Transverse colon (tissue), 4 donors: Measurements from ENCODE around the gene DMD. TPM values are rescaled to one million over a fixed set of nuclear protein-coding genes. Genes with fewer than 3 reads are reported as not detected.

ENCODE experiments used
- DNase-seq: peaks from one replicate; pipeline ENCODE4 v3.0.0-alpha.2; 2019
- H3K27ac ChIP-seq, 4 donors: fragments of 200-600 bp; sonication (generic); 2 replicates each; pipeline ENCODE4 v1.5.1; 2016 to 2018; ENCODE audit warnings: inconsistent platforms in 4 of 4
- H3K27me3 ChIP-seq: fragments of 200-600 bp; sonication (generic); 2 replicates; pipeline ENCODE4 v1.5.1; 2017; ENCODE audit warnings: inconsistent platforms
- H3K36me3 ChIP-seq, 4 donors: fragments of 200-600 bp; sonication (generic); 2 replicates each; pipeline ENCODE4 v1.5.1; 2017 to 2019; ENCODE audit warnings: inconsistent platforms in 4 of 4
- H3K4me1 ChIP-seq, 4 donors: fragments of 200-600 bp; sonication (generic); 2 replicates each; pipeline ENCODE4 v1.5.1; 2017 to 2020; ENCODE audit warnings: inconsistent platforms in 4 of 4
- H3K4me3 ChIP-seq, 4 donors: fragments of 200-600 bp; sonication (generic); 1 replicate in 1 of 4; 2 replicates in 3 of 4; pipeline versions ENCODE4 v1.5.1 to v1.6.1; 2017 to 2019; ENCODE audit warnings: inconsistent platforms in 4 of 4
- H3K9me3 ChIP-seq, 2 donors: fragments of 200-600 bp; sonication (generic); 2 replicates each; pipeline ENCODE4 v1.5.1; 2017 to 2019; ENCODE audit warnings: inconsistent platforms in 2 of 2
- CTCF ChIP-seq, 5 experiments: fragments of 200-600 bp in 3 of 5; fragments of 450-650 bp in 2 of 5; sonication (generic) in 3 of 5; IDR thresholded peaks; 1 replicate in 2 of 5; 2 replicates in 3 of 5; pipeline ENCODE4 v1.5.1; 2016 to 2017; ENCODE audit warnings: antibody characterized with exemption in 5 of 5, inconsistent platforms in 3 of 5, mild to moderate bottlenecking in 2 of 5, moderate library complexity in 1 of 5
- EP300 ChIP-seq: sonication (generic); formaldehyde crosslinking; IDR thresholded peaks from one replicate; pipeline ENCODE4 v1.6.1; 2017; ENCODE audit warnings: antibody characterized with exemption, low read depth
- POLR2A ChIP-seq: fragments of 450-650 bp; IDR thresholded peaks from one replicate; pipeline ENCODE4 v1.6.1; 2016; ENCODE audit warnings: antibody characterized with exemption, mild to moderate bottlenecking, moderate library complexity
- POLR2AphosphoS5 ChIP-seq, 3 donors: sonication (generic); formaldehyde crosslinking; IDR thresholded peaks; one replicate each; pipeline ENCODE4 v1.6.1; 2016; ENCODE audit warnings: antibody characterized with exemption in 3 of 3
- WGBS, 2 donors: methylation state at CpG; one replicate each; pipeline ENCODE4 v1.1.5; 2018; ENCODE audit warnings: low coverage in 1 of 2; 5-methylcytosine and 5-hydroxymethylcytosine counted together
- in situ Hi-C, 4 donors: fragments of 200-750 bp; cut with MboI; loops; one replicate each; pipeline versions ENCODE4 v1.15.0 to v1.15.1; 2017; ENCODE audit warnings: low sequenced_read_pairs in 3 of 4, low pct_ligation_motif_present in 1 of 4, low pct_unique_long_range_greater_than_20kb in 1 of 4
- intact Hi-C: fragments of 100-400 bp; cut with DNase I; formaldehyde crosslinking; loops from one replicate; pipeline ENCODE4 v1.15.1; 2023; ENCODE audit warnings: low total_unique reads
- total RNA-seq, 4 donors: library from RNA; depleted of rRNA; stranded (reverse); fragments of >200 nt; gene quantifications; one replicate each; pipeline ENCODE4 v1.1.0, GENCODE V29; 2016

Gene DMD
- total RNA-seq, 4 donors from 2014 or later, result 20.9 to 44.6 (median 32.5) TPM

DNA sequence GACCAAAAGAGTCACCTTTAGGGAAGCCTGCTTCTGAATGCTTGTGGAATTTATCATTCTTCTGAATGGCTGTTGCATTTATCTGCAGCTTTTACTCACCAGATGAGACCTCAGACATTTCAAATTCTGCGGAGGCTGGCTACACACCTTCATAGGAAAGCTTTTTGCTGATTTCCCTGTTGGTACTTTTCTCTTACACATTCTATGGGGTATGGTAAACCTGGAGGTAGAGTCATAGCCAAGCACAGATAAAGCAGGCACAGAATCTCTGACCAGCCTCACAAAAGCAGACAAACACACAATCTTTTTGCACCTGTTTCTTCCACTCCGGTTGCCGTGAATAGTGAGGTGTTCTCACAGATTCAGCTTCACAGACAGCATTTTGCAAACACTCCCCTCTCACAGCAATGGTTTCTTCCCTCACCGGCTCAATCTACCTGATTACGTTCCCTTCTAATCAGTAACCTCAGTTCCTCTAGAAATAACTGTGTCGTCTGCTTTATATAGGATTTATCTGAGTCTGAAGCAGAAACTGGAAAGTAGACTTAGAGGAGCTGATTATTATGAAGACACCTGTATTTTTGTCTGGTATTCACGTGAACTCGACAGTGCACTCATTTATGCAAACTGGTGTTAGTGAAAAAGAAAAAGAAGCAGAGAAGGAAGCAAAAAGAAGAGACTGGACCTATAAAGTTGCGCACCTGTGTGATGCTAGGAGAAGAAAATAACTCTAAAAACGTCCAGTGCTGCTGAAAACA lies 83.1 kb downstream of the DMD start:
- DNase-seq, result no peak
- H3K9me3 ChIP-seq, result no peaks in the 10 kb centered on the region
- 47 to 70% methylated on average over 2 to 10 of the region's 10 CpGs for WGBS, 2 donors
- no peaks in the 10 kb centered on the region for H3K4me1 ChIP-seq
- no peak overlapping the region for H3K27ac ChIP-seq
- in situ Hi-C loops (no loop called here), intact Hi-C loops (no loop called here)
- no peak overlapping the region for H3K4me3 ChIP-seq
- no peak for TF ChIP-seq POLR2A
- no peak for TF ChIP-seq EP300
- no peak for TF ChIP-seq CTCF (IDR thresholded peaks at IDR 0.05)
- no peak for TF ChIP-seq POLR2AphosphoS5 (IDR thresholded peaks at IDR 0.05)
- H3K36me3 ChIP-seq, result no peaks in the 10 kb centered on the region
- no peaks in the 10 kb centered on the region for H3K27me3 ChIP-seq

- in situ Hi-C loops (no loop called here), intact Hi-C loops (no loop called here)
- H3K36me3 ChIP-seq, result no peaks in the 10 kb centered on the region
- no peak for DNase-seq
- no peaks in the 10 kb centered on the region for H3K27me3 ChIP-seq
- no peaks in the 10 kb centered on the region for H3K9me3 ChIP-seq
- H3K4me3 ChIP-seq, result no peak overlapping the region
- no peak overlapping the region for H3K27ac ChIP-seq
- WGBS, 2 donors, result 35 to 70% methylated on average over 2 to 6 of the region's 6 CpGs
- no peaks in the 10 kb centered on the region for H3K4me1 ChIP-seq
- no peak for TF ChIP-seq EP300
- no peak for TF ChIP-seq CTCF (IDR thresholded peaks at IDR 0.05)
- no peak for TF ChIP-seq POLR2A
- no peak for TF ChIP-seq POLR2AphosphoS5 (IDR thresholded peaks at IDR 0.05)
These were observed 84.9 kb downstream of the DMD start for GRCh38 chrX:33126469-33126868.

GRCh38 chrX:33109858-33110257 lies 101.5 kb downstream of the DMD start:
- Histone ChIP-seq H3K27me3 (no peaks in the 10 kb centered on the region), H3K36me3 (no peaks in the 10 kb centered on the region), H3K27ac (no peak overlapping the region), H3K4me3 (no peak overlapping the region), H3K9me3 (no peaks in the 10 kb centered on the region), H3K4me1 (no peaks in the 10 kb centered on the region)
- intact Hi-C loops, result no loop called here
- in situ Hi-C loops, result no loop called here
- no peak for DNase-seq
- WGBS, 2 donors, result 0 to 32% methylated on average over 1 to 3 of the region's 3 CpGs
- TF ChIP-seq POLR2A (no peak), CTCF (IDR thresholded peaks at IDR 0.05) (no peak), POLR2AphosphoS5 (IDR thresholded peaks at IDR 0.05) (no peak), EP300 (no peak)

DNA sequence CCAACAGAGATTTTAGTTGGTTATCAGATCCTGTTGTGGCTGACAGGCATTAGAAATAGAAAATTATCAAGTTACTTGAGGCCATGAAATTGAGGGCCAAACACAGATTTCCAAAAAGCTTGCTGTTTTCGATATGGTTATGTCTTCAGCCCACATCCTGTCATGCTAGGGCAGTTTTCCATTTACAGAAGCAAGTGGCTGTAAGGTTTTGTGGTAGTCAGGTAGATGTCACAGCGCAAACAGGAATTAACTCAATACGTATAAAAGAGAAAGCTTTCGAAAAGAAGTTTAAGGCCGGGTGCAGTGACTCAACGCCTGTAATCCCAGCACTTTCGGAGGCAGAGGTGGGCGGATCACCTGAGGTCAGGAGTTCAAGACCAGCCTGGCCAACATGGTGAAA lies 104.6 kb downstream of the DMD start:
- WGBS, 2 donors, result 75 to 89% methylated on average over 2 to 8 of the region's 8 CpGs
- no peak for TF ChIP-seq POLR2AphosphoS5 (IDR thresholded peaks at IDR 0.05)
- no peak for TF ChIP-seq EP300
- no peak for TF ChIP-seq POLR2A
- TF ChIP-seq CTCF (IDR thresholded peaks at IDR 0.05), result no peak
- no peak for DNase-seq
- Histone ChIP-seq H3K4me1 (no peaks in the 10 kb centered on the region), H3K27me3 (no peaks in the 10 kb centered on the region), H3K36me3 (no peaks in the 10 kb centered on the region), H3K27ac (no peak overlapping the region), H3K4me3 (no peak overlapping the region), H3K9me3 (no peaks in the 10 kb centered on the region)
- intact Hi-C loops (no loop called here), in situ Hi-C loops (no loop called here)
